Thyroid gland (tissue), 4 donors: ENCODE data around the gene NF1.

Source experiments
- CTCF ChIP-seq, 6 experiments: fragments of 200-600 bp in 3 of 6; fragments of 450-650 bp in 3 of 6; sonication (generic) in 3 of 6; IDR thresholded peaks; one replicate each; pipeline ENCODE4 v1.5.1; 2016 to 2019; ENCODE audit warnings: antibody characterized with exemption in 6 of 6, mild to moderate bottlenecking in 2 of 6, inconsistent platforms in 1 of 6, moderate library complexity in 1 of 6
- POLR2A ChIP-seq, 2 donors: fragments of 450-650 bp; IDR thresholded peaks; one replicate each; pipeline ENCODE4 v1.6.1; 2017; ENCODE audit warnings: antibody characterized with exemption in 2 of 2, mild to moderate bottlenecking in 2 of 2, moderate library complexity in 1 of 2

- TF ChIP-seq CTCF (IDR thresholded peaks at IDR 0.05) (no peak), POLR2A (IDR thresholded peaks at IDR 0.05) (no peak)
These were observed 283.9 kb downstream of the NF1 start for GRCh38 chr17:31378638-31379037.
